ENCODE data around the gene ERN1.
"Not testable (repeated sequence)": the region's sequence is repeated elsewhere in the genome, so short reads cannot be mapped to it uniquely, and the experiment has no call there.

The ERN1 gene

GRCh38 chr17:64042700-64043485 lies 87.1 kb downstream of the ERN1 start:
- intact Hi-C loops (cut with DNase I) = no loop called here
- DNase-seq = peak in 2 of 10 donors; percentile 66 to 81

- DNase-seq = peak in 2 of 10 donors; percentile 51 to 59
- intact Hi-C loops (cut with DNase I) = no loop called here
Observed at GRCh38 chr17:64041912-64042311, 88.0 kb downstream of the ERN1 start.

- intact Hi-C loops (cut with DNase I) = no loop called here
- peak in 1 of 10 donors; percentile 12 for DNase-seq
Observed at GRCh38 chr17:64040206-64040605, 89.7 kb downstream of the ERN1 start.

- intact Hi-C loops (cut with DNase I) = no loop called here
- DNase-seq = no peak
Observed at GRCh38 chr17:64039106-64039400, 90.9 kb downstream of the ERN1 start.

GRCh38 chr17:64038331-64039105 lies 91.4 kb downstream of the ERN1 start:
- intact Hi-C loops (cut with DNase I) = no loop called here
- DNase-seq = peak in 2 of 10 donors; percentile 67 to 80

GRCh38 chr17:64037802-64038201 lies 92.1 kb downstream of the ERN1 start:
- no peak for DNase-seq
- intact Hi-C loops (cut with DNase I) = no loop called here

GRCh38 chr17:64037180-64037579 lies 92.8 kb downstream of the ERN1 start:
- intact Hi-C loops (cut with DNase I) = no loop called here
- peak in 1 of 10 donors; percentile 35 for DNase-seq

- peak in 1 of 10 donors; percentile 69 for DNase-seq
- intact Hi-C loops (cut with DNase I) = no loop called here
Observed at GRCh38 chr17:64036198-64036922, 93.6 kb downstream of the ERN1 start.

- DNase-seq = peak in 2 of 10 donors; percentile 5 to 33
- intact Hi-C loops (cut with DNase I) = no loop called here
Observed at GRCh38 chr17:64032081-64032480, 97.9 kb downstream of the ERN1 start.

- intact Hi-C loops (cut with DNase I) = loop anchor here (1.0 to 5.0 kb wide), 3 partner anchors 104 to 253 kb away; partner anchors contain the start of gene GH1
- DNase-seq = peak in 9 of 10 donors; percentile 43 to 92 (median 63)
Observed at GRCh38 chr17:64028874-64029464, 101.0 kb downstream of the ERN1 start.

GRCh38 chr17:64025732-64026294 lies 104.1 kb downstream of the ERN1 start:
- intact Hi-C loops (cut with DNase I) = loop anchor here (5.0 kb wide), 2 partner anchors 109 to 256 kb away; partner anchors contain the start of gene GH1
- DNase-seq = peak in 8 of 10 donors; percentile 24 to 86 (median 44)

GRCh38 chr17:64024781-64025731 lies 104.9 kb downstream of the ERN1 start:
- intact Hi-C loops (cut with DNase I) = loop anchor here (5.0 kb wide), 2 partner anchors 108 to 257 kb away; partner anchors contain the start of gene GH1
- DNase-seq = peak in 2 of 10 donors; percentile 48 to 55

- intact Hi-C loops (cut with DNase I) = no loop called here
- peak in 1 of 10 donors; percentile 30 for DNase-seq
Observed at GRCh38 chr17:64024215-64024654, 105.7 kb downstream of the ERN1 start.

GRCh38 chr17:64022611-64023063 lies 107.3 kb downstream of the ERN1 start:
- DNase-seq = peak in 2 of 10 donors; percentile 26 to 40
- intact Hi-C loops (cut with DNase I) = no loop called here

GRCh38 chr17:64020056-64020766 lies 109.7 kb downstream of the ERN1 start, which contains the start of gene ICAM2:
ICAM2 (minus strand) TSS chr17:64020633; CDS start chr17:64006691, 13,942 bp downstream.
- peak in 2 of 10 donors; percentile 71 to 73 for DNase-seq
- intact Hi-C loops (cut with DNase I) = no loop called here

GRCh38 chr17:64019551-64019961 lies 110.4 kb downstream of the ERN1 start:
- peak in 1 of 10 donors; percentile 16 for DNase-seq
- intact Hi-C loops (cut with DNase I) = not testable (repeated sequence)

- DNase-seq = no peak
- intact Hi-C loops (cut with DNase I) = no loop called here
Observed at GRCh38 chr17:64017381-64017980, 112.5 kb downstream of the ERN1 start.
